ENCODE data around the gene RGL2. TPM values are rescaled to one million over a fixed set of nuclear protein-coding genes. Genes with fewer than 3 reads are reported as not detected.
"Not testable (repeated sequence)": the region's sequence is repeated elsewhere in the genome, so short reads cannot be mapped to it uniquely, and the experiment has no call there.

RGL2 gene, protein sequence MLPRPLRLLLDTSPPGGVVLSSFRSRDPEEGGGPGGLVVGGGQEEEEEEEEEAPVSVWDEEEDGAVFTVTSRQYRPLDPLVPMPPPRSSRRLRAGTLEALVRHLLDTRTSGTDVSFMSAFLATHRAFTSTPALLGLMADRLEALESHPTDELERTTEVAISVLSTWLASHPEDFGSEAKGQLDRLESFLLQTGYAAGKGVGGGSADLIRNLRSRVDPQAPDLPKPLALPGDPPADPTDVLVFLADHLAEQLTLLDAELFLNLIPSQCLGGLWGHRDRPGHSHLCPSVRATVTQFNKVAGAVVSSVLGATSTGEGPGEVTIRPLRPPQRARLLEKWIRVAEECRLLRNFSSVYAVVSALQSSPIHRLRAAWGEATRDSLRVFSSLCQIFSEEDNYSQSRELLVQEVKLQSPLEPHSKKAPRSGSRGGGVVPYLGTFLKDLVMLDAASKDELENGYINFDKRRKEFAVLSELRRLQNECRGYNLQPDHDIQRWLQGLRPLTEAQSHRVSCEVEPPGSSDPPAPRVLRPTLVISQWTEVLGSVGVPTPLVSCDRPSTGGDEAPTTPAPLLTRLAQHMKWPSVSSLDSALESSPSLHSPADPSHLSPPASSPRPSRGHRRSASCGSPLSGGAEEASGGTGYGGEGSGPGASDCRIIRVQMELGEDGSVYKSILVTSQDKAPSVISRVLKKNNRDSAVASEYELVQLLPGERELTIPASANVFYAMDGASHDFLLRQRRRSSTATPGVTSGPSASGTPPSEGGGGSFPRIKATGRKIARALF
- total RNA-seq: 42.1 and 43.3 TPM in 2 replicates

GRCh38 chr6:33298773-33299236 lies at the start of gene RGL2:
Gene RGL2, minus strand, starts transcription at chr6:33298942. Its CDS starts 332 bp downstream, at chr6:33298610.
- intact Hi-C loops (cut with micrococcal nuclease): loop anchor here (1.0 kb wide), 5 partner anchors 10 to 45 kb away; partner anchors contain the start of genes B3GALT4, PFDN6, TAPBP and VPS52

DNA sequence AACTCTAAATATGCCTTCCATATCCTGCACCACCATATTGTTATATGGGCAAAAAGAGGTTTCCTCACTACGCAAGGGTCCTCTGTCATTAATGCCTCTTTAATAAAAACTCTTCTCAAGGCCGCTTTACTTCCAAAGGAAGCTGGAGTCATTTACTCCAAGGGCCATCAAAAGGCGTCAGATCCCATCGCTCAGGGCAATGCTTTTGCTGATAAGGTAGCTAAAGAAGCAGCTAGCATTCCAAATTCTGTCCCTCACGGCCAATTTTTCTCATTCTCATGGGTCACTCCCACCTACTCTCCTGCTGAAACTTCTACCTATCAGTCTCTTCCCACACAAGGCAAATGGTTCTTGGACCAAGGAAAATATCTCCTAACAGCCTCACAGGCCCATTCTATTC lies 49.1 kb upstream of the RGL2 start:
- intact Hi-C loops (cut with micrococcal nuclease): no loop called here

GRCh38 chr6:33346972-33347371 lies 48.2 kb upstream of the RGL2 start:
- intact Hi-C loops (cut with micrococcal nuclease): not testable (repeated sequence)

GRCh38 chr6:33344701-33345697 lies 46.3 kb upstream of the RGL2 start:
- intact Hi-C loops (cut with micrococcal nuclease): loop anchor here (1.0 to 2.0 kb wide), 5 partner anchors 22 to 68 kb away; partner anchors contain the start of genes B3GALT4, KIFC1 and ZBTB22

DNA sequence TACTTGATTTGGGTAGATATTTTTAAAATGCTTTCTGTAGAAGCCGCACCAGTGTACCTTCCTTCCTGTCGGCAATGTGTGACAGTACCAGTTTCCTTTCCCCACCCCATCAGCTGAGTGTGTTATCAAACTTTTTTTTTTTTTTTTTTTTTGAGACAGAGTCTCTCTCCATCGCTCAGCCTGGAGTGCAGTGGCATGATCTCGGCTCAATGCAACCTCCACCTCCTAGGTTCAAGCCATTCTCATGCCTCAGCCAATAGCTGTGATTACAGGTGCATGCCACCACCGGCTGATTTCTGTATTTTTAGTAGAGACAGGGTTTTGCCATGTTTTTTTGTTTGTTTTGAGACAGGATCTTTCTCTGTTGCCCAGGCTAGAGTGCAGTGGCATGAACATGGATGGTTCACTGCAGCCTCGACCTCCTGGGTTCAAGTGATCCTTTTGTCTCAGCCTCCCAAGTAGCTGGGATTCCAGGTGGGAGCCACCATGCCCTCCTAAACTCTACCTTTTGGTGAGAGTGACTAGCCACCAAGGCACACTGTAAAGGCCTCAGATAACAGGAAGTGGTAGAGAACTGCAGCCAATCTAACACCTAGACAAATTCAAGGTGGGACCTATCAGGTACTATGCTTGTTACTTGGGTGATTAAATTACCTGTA lies 45.3 kb upstream of the RGL2 start:
- intact Hi-C loops (cut with micrococcal nuclease): loop anchor here (1.0 to 2.0 kb wide), 3 partner anchors 21 to 67 kb away; partner anchors contain the start of gene B3GALT4

DNA sequence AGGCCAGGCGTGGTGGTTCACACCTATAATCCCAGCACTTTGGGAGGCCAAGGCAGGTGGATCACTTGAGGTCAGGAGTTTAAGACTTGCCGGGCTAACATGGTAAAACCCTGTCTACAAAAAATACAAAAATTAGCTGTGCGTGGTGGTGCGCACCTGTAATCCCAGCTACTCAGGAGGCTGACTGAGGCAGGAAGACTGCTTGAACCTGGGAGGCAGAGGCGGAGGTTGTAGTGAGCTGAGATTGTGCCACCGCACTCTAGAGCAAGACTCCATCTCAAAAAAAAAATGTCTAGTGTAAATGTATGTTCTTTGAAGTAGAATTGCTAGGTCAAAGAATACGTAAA lies 44.8 kb upstream of the RGL2 start:
- intact Hi-C loops (cut with micrococcal nuclease): not testable (repeated sequence)

DNA sequence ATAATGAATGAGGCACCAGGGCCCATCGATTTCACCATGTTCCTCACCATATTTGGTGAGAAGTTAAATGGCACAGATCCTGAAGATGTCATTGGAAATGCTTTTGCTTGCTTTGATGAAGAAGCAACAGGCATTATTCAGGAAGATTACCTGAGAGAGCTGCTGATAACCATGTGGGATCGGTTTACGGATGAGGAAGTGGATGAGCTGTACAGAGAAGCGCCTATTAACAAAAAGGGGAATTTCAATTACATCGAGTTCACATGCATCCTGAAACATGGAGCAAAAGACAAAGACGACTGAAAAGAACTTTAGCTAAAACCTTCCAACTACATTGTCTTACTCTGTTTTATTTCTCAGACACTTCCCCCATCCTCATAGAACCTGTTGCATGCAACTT lies 40.5 kb upstream of the RGL2 start:
- intact Hi-C loops (cut with micrococcal nuclease): no loop called here

- intact Hi-C loops (cut with micrococcal nuclease): no loop called here
Observed at GRCh38 chr6:33336495-33336894, 37.8 kb upstream of the RGL2 start.

DNA sequence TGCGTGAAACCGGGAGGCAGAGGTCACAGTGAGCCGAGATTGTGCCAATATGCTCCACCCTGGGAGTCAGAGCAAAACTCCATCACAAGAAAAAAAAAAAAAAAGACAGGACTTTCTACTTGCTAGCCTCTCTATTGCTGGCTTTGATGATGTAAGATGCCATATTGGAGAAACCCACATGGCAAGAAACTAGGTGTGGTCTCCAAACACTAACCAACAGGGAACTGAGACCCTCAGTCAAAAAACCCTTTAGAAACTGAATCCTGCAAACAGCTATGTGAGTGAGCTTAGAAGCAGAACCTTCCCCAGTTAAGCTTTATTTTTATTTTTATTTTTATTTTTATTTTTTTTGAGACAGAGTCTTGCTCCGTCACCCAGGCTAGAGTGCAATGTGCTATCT lies 37.2 kb upstream of the RGL2 start:
- intact Hi-C loops (cut with micrococcal nuclease): no loop called here

- intact Hi-C loops (cut with micrococcal nuclease): no loop called here
Observed at GRCh38 chr6:33333666-33334065, 34.9 kb upstream of the RGL2 start.

DNA sequence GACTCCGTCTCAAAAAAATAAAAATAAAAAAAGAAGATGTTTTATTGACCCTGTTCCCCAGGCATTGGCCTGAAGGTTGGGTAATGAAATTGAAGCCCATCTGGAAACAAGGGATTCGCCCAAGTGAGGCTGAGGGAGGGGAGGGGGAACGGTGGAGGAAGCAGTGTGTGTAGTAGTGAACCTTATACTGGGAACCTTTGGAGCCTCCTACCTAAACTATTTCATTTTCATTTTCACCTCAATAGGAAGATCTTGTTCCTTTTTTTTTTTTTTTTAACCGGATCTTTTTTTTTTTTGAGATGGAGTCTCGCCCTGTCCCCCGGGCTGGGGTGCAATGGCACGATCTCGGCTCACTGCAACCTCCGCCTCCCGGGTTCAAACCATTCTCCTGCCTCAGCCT lies 32.0 kb upstream of the RGL2 start:
- intact Hi-C loops (cut with micrococcal nuclease): no loop called here

DNA sequence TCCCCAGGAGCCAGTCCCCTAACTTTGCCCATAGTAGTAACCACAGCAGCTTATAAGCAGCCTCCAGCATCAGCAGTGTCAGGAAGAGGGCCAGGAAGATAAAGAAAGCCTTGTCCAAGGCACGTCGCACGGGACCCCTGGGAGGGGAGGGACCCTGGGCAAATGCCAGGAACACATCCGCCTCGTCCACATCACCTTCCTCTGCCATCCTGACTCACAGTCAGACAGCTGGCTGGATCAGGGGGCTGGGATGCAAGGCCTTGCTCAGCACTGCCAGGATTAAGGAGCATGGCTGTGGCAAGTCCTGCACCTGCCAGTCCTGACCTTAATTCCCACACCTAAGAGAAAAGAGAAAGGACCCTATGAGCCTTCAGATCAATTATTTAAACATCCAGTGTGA lies 30.3 kb upstream of the RGL2 start:
- intact Hi-C loops (cut with micrococcal nuclease): no loop called here

DNA sequence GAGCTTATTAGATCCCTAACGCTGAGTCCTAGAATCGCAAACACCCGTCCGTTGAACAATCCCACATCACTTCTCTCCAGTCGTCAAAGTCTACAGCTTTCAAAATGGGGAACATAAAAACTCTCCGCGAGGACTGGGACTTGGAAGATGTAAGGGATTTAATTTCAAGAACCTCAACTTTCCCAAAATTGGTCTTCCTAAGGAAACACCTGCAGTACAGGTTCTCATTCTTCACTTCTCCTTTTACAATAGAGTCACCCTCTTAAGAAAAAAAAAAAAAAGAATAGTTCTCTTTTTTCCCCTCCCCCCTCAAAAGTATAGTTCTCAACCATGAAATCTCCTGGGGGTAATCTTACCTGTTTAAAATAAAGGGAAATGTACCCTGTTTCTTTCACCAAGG lies 25.4 kb upstream of the RGL2 start:
- intact Hi-C loops (cut with micrococcal nuclease): no loop called here

DNA sequence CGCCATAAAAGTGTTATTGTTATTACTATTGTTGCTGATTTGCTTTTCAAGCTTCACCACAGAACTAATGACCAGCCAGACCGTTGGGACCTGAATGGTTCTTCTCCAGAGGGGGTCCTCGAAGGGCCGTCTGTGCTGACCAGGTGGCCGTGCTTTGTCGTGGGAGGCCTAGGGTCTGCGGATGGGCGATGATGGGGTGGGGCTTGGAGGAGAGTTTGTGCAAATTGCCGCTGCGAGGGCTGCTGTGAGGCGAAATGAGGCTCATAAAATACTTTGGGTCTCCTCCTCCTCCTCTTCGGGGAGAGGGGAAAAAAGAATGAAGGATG lies 24.8 kb upstream of the RGL2 start:
- intact Hi-C loops (cut with micrococcal nuclease): loop anchor here (1.0 kb wide), 5 partner anchors 9 to 87 kb away; partner anchors contain the start of genes KIFC1, TAPBP and VPS52

- intact Hi-C loops (cut with micrococcal nuclease): no loop called here
Observed at GRCh38 chr6:33321227-33321626, 22.5 kb upstream of the RGL2 start.

- intact Hi-C loops (cut with micrococcal nuclease): no loop called here
Observed at GRCh38 chr6:33320315-33321181, 21.8 kb upstream of the RGL2 start.

DNA sequence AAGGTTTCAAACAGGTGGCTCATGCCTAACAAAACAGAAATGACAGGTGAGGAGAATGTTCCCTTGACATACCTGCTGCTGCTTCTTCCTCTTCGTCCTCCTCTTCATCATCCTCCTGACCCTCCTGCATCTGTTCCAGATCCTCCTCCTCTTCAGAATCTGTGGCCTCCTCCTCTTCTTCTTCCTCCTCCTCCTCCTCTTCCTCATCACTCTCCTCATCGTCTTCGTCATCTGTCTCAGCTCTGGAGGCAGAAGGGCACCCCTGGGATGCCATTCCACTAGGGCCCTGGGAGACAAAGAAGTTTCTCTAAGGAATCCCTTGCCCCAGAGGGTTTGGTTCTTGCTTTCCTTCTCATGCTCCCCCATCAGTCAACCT lies 21.2 kb upstream of the RGL2 start:
- intact Hi-C loops (cut with micrococcal nuclease): loop anchor here (10.0 kb wide), 2 partner anchors 255 to 465 kb away; partner anchors contain the start of genes PSMB9 and TAP1

- intact Hi-C loops (cut with micrococcal nuclease): loop anchor here (10.0 kb wide), 2 partner anchors 256 to 464 kb away; partner anchors contain the start of genes PSMB9 and TAP1
Observed at GRCh38 chr6:33318426-33319073, 19.8 kb upstream of the RGL2 start.
